Endothelial cell (in vitro differentiated cells): Measurements from ENCODE around the gene STAG1. TPM values are rescaled to one million over a fixed set of nuclear protein-coding genes. Genes with fewer than 3 reads are reported as not detected.

Experiments
- DNase-seq: peaks from one replicate; pipeline ENCODE4 v3.0.0; 2021; ENCODE audit warnings: low spot score
- H3K27ac Mint-ChIP-seq: one replicate; pipeline ENCODE4 v1.8.0; 2021; ENCODE audit warnings: mixed read lengths, inconsistent platforms; ENCODE audit not compliant: unreplicated experiment
- H3K27me3 Mint-ChIP-seq: one replicate; pipeline ENCODE4 v1.8.0; 2021; ENCODE audit warnings: mild to moderate bottlenecking, moderate library complexity, mixed read lengths, inconsistent platforms; ENCODE audit not compliant: unreplicated experiment
- H3K36me3 Mint-ChIP-seq: one replicate; pipeline ENCODE4 v1.8.0; 2021; ENCODE audit warnings: mild to moderate bottlenecking, low read depth, mixed read lengths, inconsistent platforms; ENCODE audit not compliant: unreplicated experiment
- H3K4me1 Mint-ChIP-seq: one replicate; pipeline ENCODE4 v1.8.0; 2021; ENCODE audit warnings: mild to moderate bottlenecking, mixed read lengths, inconsistent platforms; ENCODE audit not compliant: unreplicated experiment
- H3K4me3 Mint-ChIP-seq: one replicate; pipeline ENCODE4 v1.8.0; 2021; ENCODE audit warnings: mild to moderate bottlenecking, mixed read lengths, inconsistent platforms; ENCODE audit not compliant: unreplicated experiment
- H3K9me3 Mint-ChIP-seq: one replicate; pipeline ENCODE4 v1.8.0; 2021; ENCODE audit warnings: mixed read lengths, inconsistent platforms; ENCODE audit not compliant: unreplicated experiment
- CTCF ChIP-seq: fragments of 200-600 bp; sonication (generic); IDR thresholded peaks from one replicate; pipeline ENCODE4 v1.5.0; 2021; ENCODE audit warnings: antibody characterized with exemption; ENCODE audit not compliant: unreplicated experiment
- total RNA-seq: library from RNA; stranded (reverse); fragmentation: NEBNext Ultra II Directional; extraction: Animal tissue kit (Norgen Biotek cat#: 25700); gene quantifications from one replicate; pipeline ENCODE4 v1.2.1, GENCODE V29; 2021; ENCODE audit not compliant: unreplicated experiment

STAG1 gene
- total RNA-seq, 1 donor from 2014 or later = 30.0 TPM

GRCh38 chr3:136297826-136298225 lies 454.4 kb downstream of the STAG1 start:
- DNase-seq = no peak
- H3K9me3 Mint-ChIP-seq = no peaks in the 10 kb centered on the region
- peaks cover 3% of the 10 kb centered on the region for H3K27me3 Mint-ChIP-seq
- H3K4me1 Mint-ChIP-seq = no peaks in the 10 kb centered on the region
- no peak overlapping the region for H3K4me3 Mint-ChIP-seq
- no peak for TF ChIP-seq CTCF
- H3K36me3 Mint-ChIP-seq = peaks cover 23% of the 10 kb centered on the region
- H3K27ac Mint-ChIP-seq = no peak overlapping the region

GRCh38 chr3:136296960-136297359 lies 455.2 kb downstream of the STAG1 start:
- peak overlapping the region; percentile 47 for H3K4me3 Mint-ChIP-seq

GRCh38 chr3:136294176-136294575 lies 458.0 kb downstream of the STAG1 start:
- no peak for DNase-seq
- Mint-ChIP-seq H3K9me3 (no peaks in the 10 kb centered on the region), H3K4me3 (no peak overlapping the region), H3K27me3 (peaks cover 3% of the 10 kb centered on the region), H3K36me3 (peaks cover 7% of the 10 kb centered on the region), H3K4me1 (no peaks in the 10 kb centered on the region), H3K27ac (no peak overlapping the region)
- TF ChIP-seq CTCF = no peak

More at GRCh38 chr3:136296960-136297359, 455.2 kb downstream of the STAG1 start:
- Mint-ChIP-seq H3K36me3 (peaks cover 23% of the 10 kb centered on the region), H3K27me3 (peaks cover 3% of the 10 kb centered on the region), H3K4me1 (no peaks in the 10 kb centered on the region), H3K9me3 (no peaks in the 10 kb centered on the region), H3K27ac (no peak overlapping the region)
- no peak for TF ChIP-seq CTCF
- no peak for DNase-seq

GRCh38 chr3:136293279-136293678 lies 458.9 kb downstream of the STAG1 start:
- Mint-ChIP-seq H3K27me3 (peaks cover 1% of the 10 kb centered on the region), H3K27ac (no peak overlapping the region), H3K36me3 (peaks cover 7% of the 10 kb centered on the region), H3K9me3 (no peaks in the 10 kb centered on the region), H3K4me3 (no peak overlapping the region), H3K4me1 (no peaks in the 10 kb centered on the region)
- TF ChIP-seq CTCF = no peak
- DNase-seq = no peak

- no peak overlapping the region for H3K4me3 Mint-ChIP-seq
- DNase-seq = no peak
- H3K4me1 Mint-ChIP-seq = no peaks in the 10 kb centered on the region
- peaks cover 7% of the 10 kb centered on the region for H3K36me3 Mint-ChIP-seq
- H3K9me3 Mint-ChIP-seq = no peaks in the 10 kb centered on the region
- H3K27ac Mint-ChIP-seq = no peak overlapping the region
- no peak for TF ChIP-seq CTCF
- peaks cover 1% of the 10 kb centered on the region for H3K27me3 Mint-ChIP-seq
Observed at GRCh38 chr3:136292500-136292899, 459.7 kb downstream of the STAG1 start.
